GM20000 (cell line): ENCODE results near the gene COMMD7.
"Not testable (repeated sequence)": the region's sequence is repeated elsewhere in the genome, so short reads cannot be mapped to it uniquely, and the experiment has no call there.

Experiments
- DNase-seq: peaks from one replicate; pipeline ENCODE4 v3.0.0; 2012; ENCODE audit warnings: low spot score
- TF ChIP-seq, protein P1 (sequence below): IDR thresholded peaks from 2 replicates; pipeline ENCODE4 v1.5.1; 2012; ENCODE audit warnings: mild to moderate bottlenecking, control low read depth; ENCODE audit errors: extremely low read depth, missing control alignments

Gene COMMD7

DNA sequence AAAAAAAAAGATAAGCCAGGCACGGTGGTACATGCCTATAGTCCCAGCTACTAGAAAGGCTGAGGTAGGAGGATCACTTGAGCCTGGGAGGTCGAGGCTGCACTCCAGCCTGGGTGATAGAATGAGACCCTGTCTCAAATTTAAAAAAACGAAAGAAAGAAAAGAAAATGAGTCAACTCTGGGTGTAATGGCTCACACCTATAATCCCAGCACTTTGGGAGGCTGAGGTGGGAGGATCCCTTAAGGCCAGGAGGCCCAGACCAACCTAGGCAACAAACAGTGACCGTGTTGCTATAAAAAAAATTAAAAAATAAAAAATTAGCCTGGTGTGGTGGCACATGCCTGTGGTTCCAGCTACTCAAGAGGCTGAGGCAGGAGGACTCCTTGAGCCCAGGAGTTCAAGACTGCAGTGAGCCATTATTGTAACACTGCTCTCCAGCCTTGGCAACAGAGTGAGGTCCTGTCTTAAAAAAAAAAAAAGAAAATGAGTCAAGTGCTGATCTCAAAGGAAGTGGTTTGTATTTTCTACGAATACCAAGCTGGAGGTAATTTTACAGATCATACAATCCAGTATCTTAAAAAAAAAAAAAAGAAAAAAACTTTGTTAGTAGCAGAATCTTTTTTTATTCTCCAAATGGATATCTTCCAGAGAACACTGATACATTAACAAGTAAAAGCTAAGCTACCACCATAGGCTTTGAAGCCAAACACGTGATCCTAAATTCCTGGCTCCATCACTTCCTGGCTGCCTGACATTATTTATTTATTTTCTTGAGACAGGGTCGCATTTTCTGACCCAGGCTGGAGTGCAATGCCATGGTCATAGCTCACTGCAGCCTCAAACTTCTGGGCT, 5.7 kb downstream of the COMMD7 start:
- TF ChIP-seq, protein P1, sequence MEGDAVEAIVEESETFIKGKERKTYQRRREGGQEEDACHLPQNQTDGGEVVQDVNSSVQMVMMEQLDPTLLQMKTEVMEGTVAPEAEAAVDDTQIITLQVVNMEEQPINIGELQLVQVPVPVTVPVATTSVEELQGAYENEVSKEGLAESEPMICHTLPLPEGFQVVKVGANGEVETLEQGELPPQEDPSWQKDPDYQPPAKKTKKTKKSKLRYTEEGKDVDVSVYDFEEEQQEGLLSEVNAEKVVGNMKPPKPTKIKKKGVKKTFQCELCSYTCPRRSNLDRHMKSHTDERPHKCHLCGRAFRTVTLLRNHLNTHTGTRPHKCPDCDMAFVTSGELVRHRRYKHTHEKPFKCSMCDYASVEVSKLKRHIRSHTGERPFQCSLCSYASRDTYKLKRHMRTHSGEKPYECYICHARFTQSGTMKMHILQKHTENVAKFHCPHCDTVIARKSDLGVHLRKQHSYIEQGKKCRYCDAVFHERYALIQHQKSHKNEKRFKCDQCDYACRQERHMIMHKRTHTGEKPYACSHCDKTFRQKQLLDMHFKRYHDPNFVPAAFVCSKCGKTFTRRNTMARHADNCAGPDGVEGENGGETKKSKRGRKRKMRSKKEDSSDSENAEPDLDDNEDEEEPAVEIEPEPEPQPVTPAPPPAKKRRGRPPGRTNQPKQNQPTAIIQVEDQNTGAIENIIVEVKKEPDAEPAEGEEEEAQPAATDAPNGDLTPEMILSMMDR, result no peak
- no peak for DNase-seq

DNA sequence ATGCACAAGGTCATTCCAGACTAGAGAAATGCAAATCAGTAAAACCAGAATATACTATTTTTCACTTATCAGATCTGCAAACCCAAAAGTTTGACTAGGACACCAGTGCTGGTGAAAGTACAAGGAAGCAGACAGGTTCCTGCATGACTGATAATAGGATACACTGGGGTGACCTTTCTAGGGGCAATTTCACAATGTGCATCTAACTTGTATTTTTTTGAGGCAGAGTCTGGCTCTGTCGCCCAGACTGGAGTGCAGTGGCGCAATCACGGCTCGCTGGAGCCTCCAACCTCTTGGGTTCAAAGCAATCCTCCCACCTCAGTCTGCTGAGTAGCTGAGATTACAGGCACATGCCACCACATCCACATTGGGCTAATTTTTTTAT, 11.4 kb downstream of the COMMD7 start:
- no peak for DNase-seq
- TF ChIP-seq, protein P1, result no peak

DNA sequence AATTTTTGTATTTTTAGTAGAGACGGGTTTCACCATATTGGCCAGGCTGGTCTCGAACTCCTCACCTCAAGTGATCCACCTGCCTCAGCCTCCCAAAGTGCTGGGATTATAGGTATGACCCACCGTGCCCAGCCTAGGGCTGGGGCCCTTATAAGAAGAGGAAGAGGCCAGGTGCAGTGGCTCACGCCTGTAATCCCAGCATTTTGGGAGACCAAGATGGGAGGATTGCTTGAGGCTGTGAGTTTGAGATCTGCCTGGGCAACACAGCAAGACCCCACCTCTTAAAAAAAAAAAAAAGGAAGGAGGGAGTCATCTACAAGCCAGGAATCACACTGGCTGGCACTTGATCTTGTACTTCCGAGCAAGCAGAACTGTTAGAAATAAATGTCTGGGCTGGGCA, 13.9 kb downstream of the COMMD7 start:
- not testable (repeated sequence) for DNase-seq

DNA sequence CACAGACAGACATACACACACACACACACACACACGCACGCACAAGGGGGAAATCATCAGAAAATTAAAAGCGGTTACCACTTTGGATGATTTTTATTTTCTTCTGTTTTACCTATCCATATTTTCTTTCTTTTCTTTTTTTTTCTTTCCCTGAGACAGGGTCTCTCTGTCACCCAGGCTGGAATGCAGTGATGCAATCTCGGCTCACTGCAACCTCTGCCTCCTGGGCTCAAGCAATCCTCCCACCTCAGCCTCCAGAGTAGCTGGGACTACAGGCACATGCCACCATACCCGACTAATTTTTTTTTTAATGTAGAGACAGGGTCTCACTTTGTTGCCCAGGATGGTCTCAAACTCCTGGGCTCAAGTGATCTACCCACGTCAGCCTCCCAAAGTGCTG, 14.8 kb downstream of the COMMD7 start:
- not testable (repeated sequence) for DNase-seq

DNA sequence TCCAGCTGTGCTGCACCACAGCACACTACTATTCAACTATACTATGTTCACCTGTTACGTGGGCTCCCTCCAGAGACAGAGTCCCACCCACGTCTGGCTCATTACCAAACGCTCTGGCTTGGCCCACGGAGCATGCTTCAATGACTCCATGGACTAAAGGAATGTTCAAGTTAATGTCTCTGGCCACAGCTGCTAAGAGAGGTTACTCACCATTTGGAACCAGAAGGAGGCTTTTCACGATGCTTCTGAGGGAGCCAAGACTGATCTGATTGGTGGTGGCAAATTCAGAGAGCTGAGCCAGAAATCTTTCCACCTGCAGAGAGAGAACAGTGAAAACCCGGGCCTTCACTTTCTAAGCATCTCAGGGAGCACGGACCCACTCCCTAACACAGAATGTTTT, 15.6 kb downstream of the COMMD7 start:
- TF ChIP-seq, protein P1, result no peak
- DNase-seq, result no peak

DNA sequence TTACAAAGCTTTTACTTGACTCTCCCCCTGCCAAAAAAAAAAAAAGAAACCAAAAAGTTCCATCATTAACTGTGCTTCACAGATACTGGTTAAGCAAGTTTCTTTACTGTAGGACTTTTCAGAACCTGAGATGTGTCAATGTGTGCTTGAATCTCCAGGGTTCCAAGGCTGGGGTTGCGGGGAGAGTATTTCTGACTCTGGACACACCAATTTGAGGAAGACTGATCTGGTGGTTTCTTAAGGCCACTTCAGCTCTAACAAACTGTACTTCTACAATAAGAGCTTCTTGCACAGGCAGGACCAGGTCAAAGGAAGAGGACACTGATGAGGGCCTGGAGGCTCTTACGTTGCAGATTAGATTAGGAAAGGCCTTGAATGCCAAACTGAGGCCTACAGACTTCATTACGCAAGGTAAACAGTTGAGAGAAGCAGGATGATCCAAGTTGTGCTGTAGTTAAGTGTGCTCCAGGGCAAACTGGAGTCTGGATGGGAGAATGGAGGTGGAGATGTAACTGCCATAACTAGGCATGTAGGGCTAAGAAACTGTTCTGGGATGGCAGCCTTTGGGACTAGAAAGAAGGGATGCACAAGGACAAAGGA, 24.4 kb downstream of the COMMD7 start:
- no peak for DNase-seq
- TF ChIP-seq, protein P1, result no peak

DNA sequence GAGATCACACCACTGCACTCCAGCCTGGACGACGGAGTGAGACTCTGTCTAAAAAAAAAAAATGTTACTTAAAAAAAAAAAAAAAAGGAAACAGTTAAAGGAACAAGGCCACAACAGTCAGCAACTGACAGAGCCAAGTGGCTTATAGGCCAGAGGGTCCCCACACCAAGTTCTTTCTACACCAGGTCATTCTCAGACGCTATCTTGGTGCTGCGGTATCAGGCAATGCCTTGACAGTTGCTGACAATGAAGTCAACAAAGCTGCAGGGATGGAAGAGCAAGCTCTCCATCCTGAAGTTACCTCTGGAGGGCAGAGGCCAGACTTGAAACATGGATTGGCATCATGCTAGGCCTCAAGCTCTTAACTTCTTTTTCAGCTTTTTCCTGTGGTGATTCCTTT, 31.9 kb downstream of the COMMD7 start:
- no peak for DNase-seq
- TF ChIP-seq, protein P1, result no peak

DNA sequence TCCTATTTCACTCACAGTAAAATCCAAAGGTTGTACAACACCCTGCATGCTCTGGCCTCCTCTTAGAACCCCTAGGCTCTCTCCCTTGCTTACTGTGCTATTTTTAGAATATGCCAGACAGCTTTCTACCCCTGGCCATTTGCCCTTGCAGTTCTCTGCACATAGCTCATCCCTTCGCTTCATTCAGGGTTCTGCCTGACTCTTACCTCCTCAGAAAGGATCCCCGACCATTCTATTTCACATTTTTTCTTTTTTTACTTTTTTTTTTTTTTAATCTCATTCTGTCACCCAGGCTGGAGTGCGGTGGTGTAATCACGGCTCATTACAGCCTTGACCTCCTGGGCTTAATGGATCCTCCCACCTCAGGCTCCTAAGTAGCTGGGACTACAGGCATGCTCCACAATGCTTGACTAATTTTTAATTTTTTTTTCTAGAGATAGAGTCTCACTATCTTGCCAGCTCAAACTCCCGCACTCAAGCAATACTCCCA, 33.6 kb downstream of the COMMD7 start:
- DNase-seq, result no peak
- TF ChIP-seq, protein P1, result no peak

DNA sequence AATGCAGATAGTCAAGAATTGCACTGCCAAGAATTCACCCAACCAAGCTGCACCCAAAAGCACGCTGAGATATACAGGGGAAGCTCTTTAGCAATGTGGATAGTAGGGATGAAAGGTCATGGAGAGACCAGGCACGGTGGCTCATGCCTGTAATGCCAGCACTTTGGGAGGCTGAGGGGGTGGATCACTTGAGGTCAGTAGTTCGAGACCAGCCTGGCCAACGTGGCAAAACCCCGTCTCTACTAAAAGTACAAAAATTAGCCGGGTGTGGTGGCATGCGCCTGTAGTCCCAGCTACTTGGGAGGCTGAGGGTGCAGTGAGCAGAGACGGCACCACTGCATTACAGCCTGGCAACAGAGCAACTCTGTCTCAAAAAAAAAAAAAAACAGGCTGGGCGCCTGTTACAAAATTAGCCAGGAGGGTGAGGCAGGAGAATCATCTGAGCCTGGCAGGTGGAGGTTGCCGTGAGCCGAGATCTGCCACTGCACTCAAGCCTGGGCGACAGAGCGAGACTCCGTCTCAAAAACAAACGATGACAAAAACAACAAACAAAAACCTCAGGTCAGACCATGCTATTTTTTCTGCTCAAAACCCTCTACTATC, 34.1 kb downstream of the COMMD7 start:
- not testable (repeated sequence) for DNase-seq
